Retinal pigment epithelial cell (primary cell): ENCODE data around the gene SNX3.
"Not testable (repeated sequence)": the region's sequence is repeated elsewhere in the genome, so short reads cannot be mapped to it uniquely, and the experiment has no call there.

Experiments
- DNase-seq: peaks from one replicate; pipeline ENCODE4 v3.0.0-alpha.2; 2010; ENCODE audit warnings: low read depth
- H3K4me3 ChIP-seq: 2 replicates; pipeline ENCODE4 v1.5.1; 2011; ENCODE audit warnings: mild to moderate bottlenecking, low read length, control low read depth, moderate library complexity
- CTCF ChIP-seq: conservative IDR thresholded peaks from 2 replicates; pipeline ENCODE4 v1.5.1; 2011; ENCODE audit warnings: low read depth, low read length, control low read depth, inconsistent platforms

The SNX3 gene

GRCh38 chr6:108260809-108261569, at the start of gene SNX3:
Gene SNX3, minus strand, starts transcription at chr6:108261040. Its CDS starts 119 bp downstream, at chr6:108260921.
- peak; percentile 92 for DNase-seq
- TF ChIP-seq CTCF = no peak
- H3K4me3 ChIP-seq = peak within 1 kb of the TSS; percentile 92

GRCh38 chr6:108309844-108310243, 49.0 kb upstream of the SNX3 start:
- no peak for DNase-seq
- H3K4me3 ChIP-seq = no peak overlapping the region
- TF ChIP-seq CTCF = no peak

- DNase-seq, H3K4me3 ChIP-seq: not testable (repeated sequence)
These were observed 47.8 kb upstream of the SNX3 start for GRCh38 chr6:108308641-108309040.

- H3K4me3 ChIP-seq = no peak overlapping the region
- no peak for TF ChIP-seq CTCF
- DNase-seq = no peak
These were observed 43.8 kb upstream of the SNX3 start for GRCh38 chr6:108304646-108305045.

GRCh38 chr6:108302386-108302785, 41.5 kb upstream of the SNX3 start:
- no peak for TF ChIP-seq CTCF
- H3K4me3 ChIP-seq = no peak overlapping the region
- no peak for DNase-seq

- no peak for TF ChIP-seq CTCF
- H3K4me3 ChIP-seq = peak overlapping the region; percentile 81
- no peak for DNase-seq
These were observed 34.8 kb upstream of the SNX3 start for GRCh38 chr6:108295676-108296075.

GRCh38 chr6:108294727-108295625, 34.1 kb upstream of the SNX3 start, which contains the start of gene AFG1L:
Gene AFG1L, plus strand, starts transcription at chr6:108295054. Its CDS starts 26 bp downstream, at chr6:108295080.
- peak within 1 kb of the TSS; percentile 81 for H3K4me3 ChIP-seq
- TF ChIP-seq CTCF = no peak
- peak; percentile 62 for DNase-seq
